ENCODE measurements around the gene CPNE2. TPM values are rescaled to one million over a fixed set of nuclear protein-coding genes. Genes with fewer than 3 reads are reported as not detected.
"Not testable (repeated sequence)": the region's sequence is repeated elsewhere in the genome, so short reads cannot be mapped to it uniquely, and the experiment has no call there.

The CPNE2 gene
- total and polyA plus RNA-seq, 4 donors = 6.8 to 14.6 (median 11.0) TPM

GRCh38 chr16:57108432-57108831 is 16.0 kb downstream of the CPNE2 start:
- H3K27ac ChIP-seq (ENCODE audit: low read depth in 1 of 2, low read length in 2 of 2) = no peak overlapping the region
- H3K4me3 ChIP-seq (ENCODE audit: low read depth in 1 of 3, low read length in 3 of 3) = no peak overlapping the region
- no peaks in the 10 kb centered on the region for H3K4me1 ChIP-seq (ENCODE audit: control insufficient read depth in 4 of 4, insufficient read depth in 4 of 4, low read length in 3 of 4)
- 82% methylated on average over 1 of the region's 1 CpG for WGBS
- H3K36me3 ChIP-seq (ENCODE audit: control insufficient read depth in 4 of 4, insufficient read depth in 3 of 4, low read depth in 1 of 4, low read length in 3 of 4) = no peaks in the 10 kb centered on the region
- no peaks in the 10 kb centered on the region for H3K27me3 ChIP-seq (ENCODE audit: control insufficient read depth in 4 of 4, insufficient read depth in 4 of 4, low read length in 3 of 4)
- H3K9ac ChIP-seq (ENCODE audit: low read depth in 1 of 2, low read length in 2 of 2) = no peak overlapping the region
- no peaks in the 10 kb centered on the region for H3K9me3 ChIP-seq (ENCODE audit: control insufficient read depth in 4 of 4, low read length in 3 of 4)
- no peak for DNase-seq (ENCODE audit: low spot score)
- TF ChIP-seq, protein P1, sequence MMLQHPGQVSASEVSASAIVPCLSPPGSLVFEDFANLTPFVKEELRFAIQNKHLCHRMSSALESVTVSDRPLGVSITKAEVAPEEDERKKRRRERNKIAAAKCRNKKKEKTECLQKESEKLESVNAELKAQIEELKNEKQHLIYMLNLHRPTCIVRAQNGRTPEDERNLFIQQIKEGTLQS (IDR thresholded peaks at IDR 0.05) = no peak
- TF ChIP-seq RXRA (IDR thresholded peaks at IDR 0.05) (no peak), FOXA1 (IDR thresholded peaks at IDR 0.05) (no peak), SP1 (IDR thresholded peaks at IDR 0.05) (no peak), JUND (IDR thresholded peaks at IDR 0.05) (no peak), TAF1 (conservative IDR thresholded peaks at IDR 0.05) (no peak), HNF4A (conservative IDR thresholded peaks at IDR 0.05) (no peak), ZBTB33 (IDR thresholded peaks at IDR 0.05) (no peak), CTCF (IDR thresholded peaks at IDR 0.05; ENCODE audit: low read depth, low read length, missing input control) (no peak), FOXA2 (IDR thresholded peaks at IDR 0.05) (no peak), HNF4G (IDR thresholded peaks at IDR 0.05) (no peak), MAX (IDR thresholded peaks at IDR 0.05) (no peak)
- TF ChIP-seq, protein P2, sequence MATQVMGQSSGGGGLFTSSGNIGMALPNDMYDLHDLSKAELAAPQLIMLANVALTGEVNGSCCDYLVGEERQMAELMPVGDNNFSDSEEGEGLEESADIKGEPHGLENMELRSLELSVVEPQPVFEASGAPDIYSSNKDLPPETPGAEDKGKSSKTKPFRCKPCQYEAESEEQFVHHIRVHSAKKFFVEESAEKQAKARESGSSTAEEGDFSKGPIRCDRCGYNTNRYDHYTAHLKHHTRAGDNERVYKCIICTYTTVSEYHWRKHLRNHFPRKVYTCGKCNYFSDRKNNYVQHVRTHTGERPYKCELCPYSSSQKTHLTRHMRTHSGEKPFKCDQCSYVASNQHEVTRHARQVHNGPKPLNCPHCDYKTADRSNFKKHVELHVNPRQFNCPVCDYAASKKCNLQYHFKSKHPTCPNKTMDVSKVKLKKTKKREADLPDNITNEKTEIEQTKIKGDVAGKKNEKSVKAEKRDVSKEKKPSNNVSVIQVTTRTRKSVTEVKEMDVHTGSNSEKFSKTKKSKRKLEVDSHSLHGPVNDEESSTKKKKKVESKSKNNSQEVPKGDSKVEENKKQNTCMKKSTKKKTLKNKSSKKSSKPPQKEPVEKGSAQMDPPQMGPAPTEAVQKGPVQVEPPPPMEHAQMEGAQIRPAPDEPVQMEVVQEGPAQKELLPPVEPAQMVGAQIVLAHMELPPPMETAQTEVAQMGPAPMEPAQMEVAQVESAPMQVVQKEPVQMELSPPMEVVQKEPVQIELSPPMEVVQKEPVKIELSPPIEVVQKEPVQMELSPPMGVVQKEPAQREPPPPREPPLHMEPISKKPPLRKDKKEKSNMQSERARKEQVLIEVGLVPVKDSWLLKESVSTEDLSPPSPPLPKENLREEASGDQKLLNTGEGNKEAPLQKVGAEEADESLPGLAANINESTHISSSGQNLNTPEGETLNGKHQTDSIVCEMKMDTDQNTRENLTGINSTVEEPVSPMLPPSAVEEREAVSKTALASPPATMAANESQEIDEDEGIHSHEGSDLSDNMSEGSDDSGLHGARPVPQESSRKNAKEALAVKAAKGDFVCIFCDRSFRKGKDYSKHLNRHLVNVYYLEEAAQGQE (IDR thresholded peaks at IDR 0.05) = no peak

GRCh38 chr16:57109259-57110105 is 17.1 kb downstream of the CPNE2 start:
- not testable (repeated sequence) for H3K27ac ChIP-seq (ENCODE audit: low read depth in 1 of 2, low read length in 2 of 2); H3K9ac ChIP-seq (ENCODE audit: low read depth in 1 of 2, low read length in 2 of 2); H3K4me3 ChIP-seq (ENCODE audit: low read depth in 1 of 3, low read length in 3 of 3); H3K27me3 ChIP-seq (ENCODE audit: control insufficient read depth in 4 of 4, insufficient read depth in 4 of 4, low read length in 3 of 4); DNase-seq (ENCODE audit: low spot score); H3K4me1 ChIP-seq (ENCODE audit: control insufficient read depth in 4 of 4, insufficient read depth in 4 of 4, low read length in 3 of 4); H3K36me3 ChIP-seq (ENCODE audit: control insufficient read depth in 4 of 4, insufficient read depth in 3 of 4, low read depth in 1 of 4, low read length in 3 of 4); H3K9me3 ChIP-seq (ENCODE audit: control insufficient read depth in 4 of 4, low read length in 3 of 4)
- 89% methylated on average over 10 of the region's 10 CpGs for WGBS
